Stimulated activated naive CD8-positive, alpha-beta T cell treated with anti-CD3 and anti-CD28 coated beads, Interleukin-15, amount 100 ng/mL, for 72 hours (primary cell): ENCODE measurements around the gene TENM4.

Experiments
- ATAC-seq: fragments of 150-1000 bp; cut with Tn5 transposase; 2 replicates; pipeline ENCODE4 v1.10.0; 2021; ENCODE audit warnings: mild to moderate bottlenecking, moderate library complexity
- DNase-seq, 2 donors: peaks; one replicate each; pipeline ENCODE4 v3.0.0; 2021 to 2022
- H3K27ac Mint-ChIP-seq, 2 donors: one replicate each; pipeline ENCODE4 v1.8.0; 2022; ENCODE audit warnings: mild to moderate bottlenecking in 2 of 2, mixed read lengths in 2 of 2, moderate library complexity in 2 of 2
- H3K27me3 Mint-ChIP-seq: one replicate; pipeline ENCODE4 v1.8.0; 2022; ENCODE audit warnings: mixed read lengths
- H3K4me1 Mint-ChIP-seq: one replicate; pipeline ENCODE4 v1.8.0; 2022; ENCODE audit warnings: mild to moderate bottlenecking, mixed read lengths
- H3K4me3 Mint-ChIP-seq, 2 donors: one replicate each; pipeline ENCODE4 v1.8.0; 2022; ENCODE audit warnings: mild to moderate bottlenecking in 2 of 2, mixed read lengths in 2 of 2, moderate library complexity in 1 of 2
- H3K9me3 Mint-ChIP-seq, 2 donors: one replicate each; pipeline ENCODE4 v1.8.0; 2022; ENCODE audit warnings: mixed read lengths in 2 of 2

The TENM4 gene

DNA sequence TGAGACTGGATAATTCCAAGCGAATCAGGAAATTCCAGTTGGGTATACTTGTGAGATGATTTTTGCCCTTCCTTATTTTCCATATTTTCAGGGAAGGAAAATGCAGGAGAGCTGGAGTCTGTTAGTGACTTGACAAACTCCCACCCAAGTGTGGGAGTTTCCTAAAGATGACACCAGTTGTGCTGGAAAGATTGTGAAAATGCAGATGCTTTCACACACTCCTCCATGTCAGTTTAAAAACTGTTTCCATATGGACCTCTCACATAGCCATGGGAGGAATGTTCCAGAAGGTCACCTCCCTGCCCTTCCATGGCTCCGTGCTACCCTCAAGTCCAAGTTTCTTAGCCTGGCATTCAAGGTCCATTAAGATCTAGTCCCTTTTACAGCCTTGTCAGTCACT is 515.4 kb downstream of the TENM4 start:
- no peak overlapping the region for H3K4me3 Mint-ChIP-seq
- DNase-seq (no peak), ATAC-seq (no peak)
- peaks cover 9% of the 10 kb centered on the region for H3K27me3 Mint-ChIP-seq
- no peak overlapping the region for H3K27ac Mint-ChIP-seq
- H3K4me1 Mint-ChIP-seq: no peaks in the 10 kb centered on the region
- no peaks in the 10 kb centered on the region for H3K9me3 Mint-ChIP-seq

DNA sequence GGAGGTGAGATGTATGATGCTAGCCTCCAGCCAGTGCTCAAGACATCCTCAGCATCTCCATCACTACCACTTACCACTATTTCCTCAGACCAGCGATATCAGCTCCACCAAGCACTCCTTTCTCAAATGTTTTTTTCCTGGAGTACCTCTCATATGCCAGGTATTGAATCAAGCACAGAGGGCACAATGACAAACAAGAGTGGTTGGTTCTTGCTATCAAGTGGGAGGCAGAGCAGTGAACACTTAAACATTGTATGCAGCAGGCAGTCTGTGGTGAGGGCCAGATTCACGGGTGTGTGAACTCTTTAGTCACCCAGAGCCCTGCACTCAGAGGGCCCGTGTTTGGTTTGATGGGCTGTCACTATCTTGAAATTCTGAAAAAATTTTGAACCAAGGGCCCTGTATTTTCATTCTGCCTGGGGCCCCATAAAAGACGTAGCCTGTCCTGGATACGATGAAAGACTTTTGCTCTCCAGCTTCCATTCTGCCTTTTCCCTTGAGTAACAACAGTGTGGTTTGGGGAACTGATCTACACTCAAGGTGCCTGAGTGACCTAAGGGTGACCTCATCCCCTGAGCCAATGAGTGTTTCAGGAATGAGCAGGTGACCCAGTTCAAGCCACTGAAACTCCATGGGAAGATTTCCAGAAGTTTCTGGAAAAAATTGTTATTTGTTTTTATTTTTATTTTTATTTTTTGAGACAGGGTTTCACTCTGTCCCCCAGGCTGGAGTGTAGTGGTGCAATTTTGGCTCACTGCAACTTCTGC is 517.8 kb downstream of the TENM4 start:
- Mint-ChIP-seq H3K27me3 (peaks cover 6% of the 10 kb centered on the region), H3K27ac (no peak overlapping the region), H3K4me3 (no peak overlapping the region), H3K4me1 (no peaks in the 10 kb centered on the region), H3K9me3 (no peaks in the 10 kb centered on the region)
- no peak for ATAC-seq
- no peak for DNase-seq

DNA sequence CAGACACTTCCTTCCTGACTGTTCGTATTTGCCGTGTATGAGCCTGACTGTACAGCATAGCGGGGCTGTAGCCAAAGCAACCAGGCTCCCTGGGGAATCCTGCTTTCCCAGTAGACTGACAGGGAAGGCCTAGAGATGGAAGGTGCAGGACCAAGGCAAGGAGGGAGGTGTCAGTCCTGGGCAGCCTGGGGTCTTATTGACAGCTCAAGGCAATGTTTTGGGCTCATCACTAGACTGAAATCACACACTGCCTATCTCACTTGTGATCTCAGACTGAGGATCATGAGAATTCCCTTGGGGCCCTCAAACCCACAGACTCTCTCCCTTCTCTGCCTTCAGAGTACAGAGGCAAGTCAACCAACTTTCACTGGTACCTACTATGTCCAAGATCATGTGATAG is 519.3 kb downstream of the TENM4 start:
- no peaks in the 10 kb centered on the region for H3K4me1 Mint-ChIP-seq
- no peaks in the 10 kb centered on the region for H3K9me3 Mint-ChIP-seq
- no peak for ATAC-seq
- no peak for DNase-seq
- peak overlapping the region in 1 of 2 donors; percentile 51 for H3K27ac Mint-ChIP-seq
- no peaks in the 10 kb centered on the region for H3K27me3 Mint-ChIP-seq
- no peak overlapping the region for H3K4me3 Mint-ChIP-seq

DNA sequence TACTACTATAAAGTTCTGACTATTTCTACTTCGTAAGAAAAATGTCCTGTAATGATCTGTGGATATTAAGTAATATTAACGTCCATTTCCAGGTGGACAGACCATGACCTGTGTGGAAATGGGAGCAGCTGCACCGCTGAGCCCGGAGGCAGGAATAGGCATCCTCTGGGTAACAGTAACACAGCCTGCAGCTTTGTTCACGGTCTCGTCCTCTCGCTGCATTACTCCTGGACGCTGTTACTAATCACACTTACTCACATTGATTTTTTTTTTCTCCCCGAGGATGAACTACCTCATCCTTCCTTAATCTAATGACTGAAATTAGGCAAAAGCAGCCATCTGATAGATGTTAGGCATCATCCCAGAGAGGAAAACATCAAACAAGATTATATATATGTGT is 520.5 kb downstream of the TENM4 start:
- no peak overlapping the region for H3K27ac Mint-ChIP-seq
- H3K4me1 Mint-ChIP-seq: no peaks in the 10 kb centered on the region
- H3K27me3 Mint-ChIP-seq: no peaks in the 10 kb centered on the region

DNA sequence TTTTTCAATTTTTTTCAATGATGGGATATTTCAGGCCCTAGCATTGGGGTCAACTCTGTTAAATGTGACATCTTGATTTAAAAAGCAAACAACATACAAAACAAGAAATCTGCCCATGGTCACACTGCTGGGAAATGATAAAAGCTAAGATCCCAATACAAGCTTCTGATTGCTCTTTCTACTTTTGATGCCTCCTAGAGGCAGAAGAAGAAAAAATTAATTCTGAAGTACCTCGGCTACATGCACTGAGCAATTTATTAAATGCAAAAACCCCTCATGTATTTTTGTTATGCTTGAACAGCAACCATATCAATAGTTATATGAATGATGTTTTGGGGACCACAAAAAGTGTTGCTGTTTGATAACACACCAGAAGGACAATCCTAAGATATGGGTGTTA is 524.1 kb downstream of the TENM4 start:
- Mint-ChIP-seq H3K27me3 (no peaks in the 10 kb centered on the region), H3K4me1 (no peaks in the 10 kb centered on the region), H3K4me3 (no peak overlapping the region), H3K9me3 (peaks cover 0 to 8% of the 10 kb centered on the region in 2 donors), H3K27ac (no peak overlapping the region)
- no peak for DNase-seq
- ATAC-seq: no peak

More for the DNA sequence above, 520.5 kb downstream of the TENM4 start:
- DNase-seq (no peak), ATAC-seq (no peak)
- Mint-ChIP-seq H3K9me3 (no peaks in the 10 kb centered on the region), H3K4me3 (no peak overlapping the region)

DNA sequence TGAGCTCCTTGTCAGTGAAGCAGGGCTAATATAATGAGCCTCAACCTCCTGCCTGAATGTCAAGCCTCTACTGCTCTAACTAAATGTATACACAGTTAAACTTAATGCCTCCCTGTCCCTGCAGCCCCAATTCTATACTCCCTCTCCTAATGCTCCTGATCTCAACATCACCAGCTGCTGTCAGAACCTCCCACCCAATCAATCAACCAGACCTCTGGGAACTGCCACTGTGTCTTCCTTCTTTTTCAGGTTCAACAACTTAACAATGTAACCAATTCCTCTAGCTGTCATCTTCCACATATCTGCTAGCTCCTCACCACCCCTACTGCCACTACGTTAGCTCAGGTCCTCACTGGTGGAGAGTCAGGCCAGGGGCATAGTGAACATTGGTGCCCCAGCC is 526.3 kb downstream of the TENM4 start:
- H3K4me1 Mint-ChIP-seq: no peaks in the 10 kb centered on the region
- ATAC-seq (no peak), DNase-seq (no peak)
- H3K27me3 Mint-ChIP-seq: no peaks in the 10 kb centered on the region
- no peak overlapping the region for H3K4me3 Mint-ChIP-seq
- no peak overlapping the region for H3K27ac Mint-ChIP-seq
- H3K9me3 Mint-ChIP-seq: peaks cover 0 to 8% of the 10 kb centered on the region in 2 donors

DNA sequence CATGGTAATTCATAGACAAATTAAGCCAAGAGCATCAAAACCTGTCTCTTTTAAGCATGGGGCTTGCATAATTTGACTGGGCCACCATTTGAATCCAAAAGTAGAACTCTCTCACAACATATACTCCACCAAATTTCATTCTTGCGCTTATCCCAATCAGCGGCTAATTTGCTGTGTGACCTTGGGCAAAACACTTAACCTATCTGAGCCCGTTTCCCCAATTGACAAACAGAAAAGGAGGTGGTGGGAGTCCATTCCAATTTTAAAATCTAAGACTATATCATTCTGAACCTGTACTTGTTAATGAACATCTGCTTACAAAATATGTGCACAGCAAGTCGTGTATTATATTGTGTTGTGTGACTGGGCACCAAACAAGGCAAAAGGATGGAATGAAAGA is 528.1 kb downstream of the TENM4 start:
- H3K27me3 Mint-ChIP-seq: no peaks in the 10 kb centered on the region
- H3K27ac Mint-ChIP-seq: no peak overlapping the region
- no peaks in the 10 kb centered on the region for H3K4me1 Mint-ChIP-seq
- ATAC-seq (no peak), DNase-seq (no peak)
- no peak overlapping the region for H3K4me3 Mint-ChIP-seq
- H3K9me3 Mint-ChIP-seq: peaks cover 0 to 8% of the 10 kb centered on the region in 2 donors

DNA sequence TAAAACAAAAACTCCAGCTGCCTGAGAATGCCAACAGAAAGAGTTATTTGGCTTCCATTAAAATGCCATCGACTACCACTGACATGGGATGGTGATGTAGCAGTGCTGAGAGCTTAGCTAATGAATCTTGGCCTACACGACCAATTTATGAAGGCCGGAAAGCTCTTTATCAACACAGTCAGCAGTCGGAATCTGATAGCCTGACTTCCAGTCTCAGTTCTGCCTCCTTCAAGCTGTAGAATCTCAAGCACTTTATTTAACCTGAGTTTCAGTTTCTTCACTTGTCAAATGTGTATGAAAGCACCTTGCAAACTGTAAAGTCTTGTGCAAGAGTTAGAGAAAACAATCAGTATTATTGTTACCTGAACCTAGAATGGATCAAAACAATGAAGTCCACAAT is 530.5 kb downstream of the TENM4 start:
- ATAC-seq (no peak), DNase-seq (no peak)
- H3K27ac Mint-ChIP-seq: no peak overlapping the region

DNA sequence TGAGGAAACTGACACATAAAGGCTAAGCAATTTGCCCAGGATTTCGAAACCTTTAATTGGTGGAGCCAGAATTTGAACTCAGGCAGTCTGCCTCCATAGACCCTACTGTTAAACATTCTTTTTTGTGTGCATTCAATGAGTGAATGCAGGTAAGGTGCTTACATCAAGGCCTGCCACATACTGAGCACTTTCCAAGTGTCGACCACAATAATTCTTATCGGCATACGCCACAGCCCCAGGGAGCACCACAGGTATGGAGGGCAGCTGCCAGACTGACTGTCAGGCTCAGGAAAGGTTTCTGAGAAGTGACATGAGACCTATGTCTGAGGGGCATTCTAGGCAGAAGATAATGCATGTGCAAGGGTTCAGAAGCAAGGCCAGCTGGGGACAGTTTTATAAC is 531.4 kb downstream of the TENM4 start:
- peak overlapping the region in 1 of 2 donors; percentile 28 for H3K27ac Mint-ChIP-seq
- H3K27me3 Mint-ChIP-seq: no peaks in the 10 kb centered on the region
- H3K4me3 Mint-ChIP-seq: no peak overlapping the region
- DNase-seq (no peak), ATAC-seq (no peak)
- no peaks in the 10 kb centered on the region for H3K4me1 Mint-ChIP-seq
- H3K9me3 Mint-ChIP-seq: peaks cover 0 to 8% of the 10 kb centered on the region in 2 donors

More for the DNA sequence above, 530.5 kb downstream of the TENM4 start:
- Mint-ChIP-seq H3K9me3 (peaks cover 0 to 8% of the 10 kb centered on the region in 2 donors), H3K4me1 (no peaks in the 10 kb centered on the region), H3K27me3 (no peaks in the 10 kb centered on the region), H3K4me3 (no peak overlapping the region)

DNA sequence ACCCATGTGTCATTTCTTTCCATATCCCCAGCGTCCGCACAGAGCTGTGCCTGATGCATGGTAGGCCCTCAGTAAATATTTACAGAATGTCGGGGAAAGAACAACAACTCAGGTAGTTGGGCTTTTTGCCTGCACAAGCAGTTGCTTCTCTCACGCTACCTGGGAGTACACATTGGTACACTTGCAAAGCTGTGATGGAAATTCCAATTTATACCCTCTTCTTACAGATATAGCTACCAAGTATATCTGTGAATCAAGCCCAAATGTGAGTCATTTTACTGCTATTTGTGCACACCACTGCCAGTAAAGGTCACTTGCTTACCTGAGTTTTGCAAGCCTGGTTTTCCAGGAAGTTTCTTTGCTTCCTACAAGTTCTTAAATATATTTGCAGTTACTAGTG is 533.2 kb downstream of the TENM4 start:
- ATAC-seq (no peak), DNase-seq (no peak)
- Mint-ChIP-seq H3K9me3 (no peaks in the 10 kb centered on the region), H3K4me1 (no peaks in the 10 kb centered on the region), H3K27me3 (peaks cover 4% of the 10 kb centered on the region), H3K27ac (no peak overlapping the region), H3K4me3 (no peak overlapping the region)

DNA sequence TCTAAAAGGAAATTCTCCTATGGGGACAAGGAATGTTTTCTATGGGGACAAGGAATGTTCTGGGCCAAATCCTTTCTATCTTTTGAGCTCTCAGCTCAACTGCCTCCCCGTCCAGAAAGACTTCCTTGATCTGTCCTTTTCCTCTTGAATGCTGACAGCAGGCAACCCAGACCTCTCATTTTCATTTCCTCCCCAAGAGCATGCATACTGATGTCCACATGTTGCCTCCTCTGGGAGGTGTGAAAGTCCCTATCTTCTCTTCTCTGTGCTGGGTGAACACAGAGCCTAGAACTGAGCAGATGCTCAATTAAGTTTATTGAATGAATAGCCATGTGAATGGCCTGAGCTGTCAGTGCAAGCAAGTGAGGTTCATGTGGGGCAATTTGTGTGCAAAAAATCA is 534.3 kb downstream of the TENM4 start:
- Mint-ChIP-seq H3K27me3 (peaks cover 13% of the 10 kb centered on the region), H3K4me3 (no peak overlapping the region), H3K4me1 (no peaks in the 10 kb centered on the region), H3K9me3 (no peaks in the 10 kb centered on the region), H3K27ac (no peak overlapping the region)
- ATAC-seq (no peak), DNase-seq (no peak)

DNA sequence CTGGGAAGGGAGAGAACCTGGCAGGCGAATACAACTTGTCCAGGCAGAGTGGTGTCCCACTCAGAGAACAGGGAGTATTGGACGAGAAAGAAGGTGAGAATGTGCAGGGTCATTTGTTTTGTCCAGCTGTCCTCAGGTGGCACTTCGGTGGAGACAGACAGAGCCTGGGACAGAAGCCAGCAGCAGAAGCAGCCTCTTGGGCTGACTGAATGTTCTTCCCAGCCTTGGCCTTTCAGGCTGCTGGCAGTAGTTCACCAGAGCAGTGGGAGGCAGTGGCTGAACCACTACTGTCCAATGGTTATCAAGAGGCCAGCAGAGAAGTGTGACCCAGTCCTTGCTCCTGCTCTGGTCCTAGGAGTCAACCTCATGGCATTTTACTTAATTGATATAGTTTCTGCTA is 535.1 kb downstream of the TENM4 start:
- Mint-ChIP-seq H3K9me3 (no peaks in the 10 kb centered on the region), H3K4me1 (no peaks in the 10 kb centered on the region), H3K27me3 (peaks cover 13% of the 10 kb centered on the region), H3K4me3 (no peak overlapping the region), H3K27ac (no peak overlapping the region)
- no peak for DNase-seq
- ATAC-seq: no peak

DNA sequence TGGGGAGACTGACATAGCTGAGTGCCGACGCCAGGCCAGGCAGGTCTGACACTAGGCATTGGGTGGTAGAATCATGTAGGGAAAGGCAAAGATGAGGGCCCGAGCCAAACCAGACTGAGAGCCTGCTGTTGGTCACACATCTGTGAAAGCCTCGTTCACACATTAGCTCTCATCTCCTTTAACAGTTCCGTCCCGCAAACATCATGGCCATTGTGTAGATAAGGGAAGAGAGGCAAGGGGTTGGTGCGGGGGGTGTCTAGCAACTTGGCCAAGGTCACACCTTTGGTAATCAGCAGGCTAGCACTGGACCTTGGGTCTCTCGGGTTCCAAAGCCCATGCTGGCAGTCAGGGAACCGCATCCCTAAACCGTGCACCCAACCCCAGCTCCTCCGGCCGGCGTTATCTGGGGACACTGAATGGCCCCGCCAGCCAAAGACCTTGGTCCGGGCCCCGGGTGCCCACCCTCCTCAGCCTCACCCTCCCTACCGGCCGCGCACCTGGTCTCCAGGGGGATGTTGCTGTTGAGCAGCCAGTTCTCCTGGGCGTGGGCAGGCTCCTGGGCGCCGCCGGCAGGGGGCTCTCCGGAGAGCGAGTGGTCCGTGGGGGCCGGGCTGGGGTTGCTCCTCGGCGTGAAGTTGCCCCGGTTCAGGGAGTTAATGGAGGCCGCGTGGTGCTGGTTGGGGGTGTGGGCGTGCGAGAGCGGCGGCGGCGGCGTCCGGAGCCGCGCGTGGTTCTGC is 537.9 kb downstream of the TENM4 start:
- no peak overlapping the region for H3K27ac Mint-ChIP-seq
- H3K4me1 Mint-ChIP-seq: no peaks in the 10 kb centered on the region
- H3K27me3 Mint-ChIP-seq: peaks cover 13% of the 10 kb centered on the region
- ATAC-seq (peak; percentile 23), DNase-seq (no peak)
- no peaks in the 10 kb centered on the region for H3K9me3 Mint-ChIP-seq
- H3K4me3 Mint-ChIP-seq: no peak overlapping the region

DNA sequence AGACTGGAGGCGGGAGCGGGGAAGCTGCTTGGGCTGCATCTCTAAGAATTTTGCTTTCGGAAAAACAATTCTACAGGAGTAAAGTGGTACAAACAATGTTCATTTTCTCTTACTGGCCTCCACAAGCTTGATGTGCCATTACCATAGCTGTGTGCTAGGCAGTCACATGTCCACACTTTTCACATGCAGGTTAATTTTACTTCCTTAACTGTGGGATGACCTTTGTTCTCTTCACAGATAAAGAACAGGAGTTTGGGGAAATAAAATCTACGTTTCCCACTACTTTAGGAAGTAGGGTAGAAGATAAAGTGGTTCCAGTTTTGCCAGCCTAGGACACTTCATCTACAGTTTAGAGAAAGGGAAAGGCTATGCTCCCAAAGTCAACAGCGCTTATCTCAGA is 539.0 kb downstream of the TENM4 start:
- Mint-ChIP-seq H3K9me3 (no peaks in the 10 kb centered on the region), H3K27ac (no peak overlapping the region), H3K27me3 (peaks cover 13% of the 10 kb centered on the region), H3K4me1 (no peaks in the 10 kb centered on the region), H3K4me3 (no peak overlapping the region)
- DNase-seq: no peak
- ATAC-seq: no peak

DNA sequence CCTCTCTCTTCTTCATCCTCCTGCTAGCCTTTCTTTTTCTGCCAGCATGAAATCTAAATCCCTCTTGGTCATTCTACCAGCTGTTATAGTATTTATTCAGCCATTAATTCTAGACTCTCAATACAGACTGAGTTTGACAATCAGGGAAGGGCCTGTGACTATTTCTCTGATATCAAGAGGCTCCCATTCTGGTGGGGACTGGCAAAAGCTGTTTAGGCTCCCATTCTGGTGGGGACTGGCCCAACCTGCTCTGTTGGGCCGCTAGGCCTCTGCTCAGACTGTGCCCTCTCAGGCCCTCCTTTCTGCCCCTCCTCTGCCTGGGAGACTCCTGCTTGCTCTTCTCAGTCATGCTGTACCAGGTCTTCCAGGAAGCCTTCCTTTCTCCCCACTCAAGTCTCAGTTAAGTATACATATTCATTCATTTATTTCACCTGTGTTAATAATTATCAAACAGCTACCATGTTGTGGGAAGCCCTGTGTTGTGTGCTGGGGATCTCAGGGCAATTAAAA is 542.5 kb downstream of the TENM4 start:
- H3K9me3 Mint-ChIP-seq: no peaks in the 10 kb centered on the region
- peak overlapping the region in 1 of 2 donors; percentile 4 for H3K27ac Mint-ChIP-seq
- DNase-seq (no peak), ATAC-seq (no peak)
- peaks cover 13% of the 10 kb centered on the region for H3K27me3 Mint-ChIP-seq
- H3K4me3 Mint-ChIP-seq: no peak overlapping the region
- no peaks in the 10 kb centered on the region for H3K4me1 Mint-ChIP-seq

DNA sequence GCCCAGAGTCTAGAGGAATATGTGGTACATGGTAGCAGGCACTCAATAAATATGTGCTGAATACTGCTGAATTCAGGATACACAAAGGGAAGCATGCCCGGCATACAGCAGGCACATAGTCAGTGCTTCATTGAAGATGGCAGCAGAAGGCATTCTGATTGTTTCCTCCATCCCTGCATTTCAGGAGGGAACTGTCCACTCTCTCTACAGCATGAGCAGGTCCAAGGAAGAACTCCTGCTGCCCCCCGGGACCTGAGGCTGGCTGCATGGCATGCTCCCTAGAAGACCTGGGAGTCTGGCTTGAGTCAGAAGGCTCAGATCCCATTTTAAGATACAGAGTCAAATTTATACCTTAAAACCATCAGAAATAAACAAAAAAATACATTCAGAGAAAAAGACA is 546.8 kb downstream of the TENM4 start:
- DNase-seq (no peak), ATAC-seq (no peak)
- Mint-ChIP-seq H3K27me3 (peaks cover 7% of the 10 kb centered on the region), H3K4me3 (no peak overlapping the region), H3K9me3 (no peaks in the 10 kb centered on the region), H3K27ac (no peak overlapping the region), H3K4me1 (no peaks in the 10 kb centered on the region)
